NCI-H2227 treated with DMSO at 0.1 percent for 48 hours (cell line): ENCODE data around the gene YBX1.
"Not testable (repeated sequence)": the region's sequence is repeated elsewhere in the genome, so short reads cannot be mapped to it uniquely, and the experiment has no call there.

Source experiments
- DNase-seq: peaks from one replicate; lab custom pipeline; 2025; lab: John Stamatoyannopoulos, UW

The YBX1 gene

DNA sequence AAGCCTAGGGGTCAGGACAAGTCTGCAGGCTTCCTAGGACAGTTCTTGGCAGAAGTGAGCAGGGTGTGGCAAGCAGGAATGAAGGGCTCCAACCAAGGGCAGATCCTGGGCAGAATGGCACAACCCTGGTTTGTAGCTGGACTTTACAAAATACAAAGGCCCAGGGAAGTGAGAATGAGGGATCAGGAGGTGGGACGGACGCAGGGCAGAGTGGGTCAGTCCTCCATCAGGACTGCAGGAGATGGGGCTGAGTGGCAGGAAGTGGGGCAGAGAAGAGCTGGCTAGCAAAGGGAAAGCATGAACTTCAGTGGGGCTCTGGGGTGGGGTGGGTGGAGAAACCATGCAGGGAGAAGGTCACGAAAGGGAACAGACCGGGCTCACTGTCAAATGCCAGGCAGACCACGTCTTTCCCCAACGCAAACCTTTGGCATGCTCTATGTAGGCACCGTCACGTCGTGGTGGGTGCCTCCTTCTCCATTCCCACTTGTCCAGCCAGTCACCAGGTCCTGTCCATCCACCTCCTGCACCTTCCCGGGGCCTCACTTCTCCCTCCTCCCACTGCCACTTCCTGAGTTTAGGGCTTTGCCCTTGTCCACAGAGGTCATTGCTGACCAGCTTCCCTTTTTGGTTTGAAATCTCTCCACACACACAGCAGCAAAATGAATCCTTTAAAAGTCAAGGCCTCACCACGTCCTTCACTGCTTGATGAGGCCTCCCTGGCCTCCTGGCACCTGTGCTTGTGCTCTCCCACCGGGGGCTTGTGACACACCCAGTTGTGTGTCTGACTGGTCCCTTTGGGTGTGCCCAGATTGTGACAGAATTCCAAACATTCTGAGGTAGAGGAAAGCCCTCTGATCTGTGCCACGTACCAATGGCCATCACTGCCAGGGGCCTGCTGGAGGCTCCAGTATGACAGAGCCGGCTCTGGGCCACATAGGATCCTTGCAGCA, 66.5 kb downstream of the YBX1 start:
- DNase-seq = no peak

DNA sequence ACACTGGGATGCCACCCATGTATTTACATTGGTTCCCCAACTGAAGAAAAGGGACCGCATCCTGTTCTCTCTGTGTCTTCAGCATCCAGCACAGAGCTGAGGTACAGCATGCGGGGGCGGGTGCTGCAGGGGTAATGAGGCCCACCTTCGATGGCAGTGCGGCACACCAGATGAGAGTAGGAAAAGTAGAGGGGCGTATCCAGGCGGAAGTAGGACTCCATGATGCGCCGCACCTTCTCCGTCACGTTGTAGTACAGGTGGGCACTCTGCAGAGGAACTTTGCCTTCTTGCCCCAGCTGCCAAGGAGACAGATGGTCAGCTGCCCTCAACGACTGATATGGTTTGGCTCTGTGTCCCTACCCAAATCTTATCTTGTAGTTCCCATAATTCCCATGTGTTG, 67.8 kb downstream of the YBX1 start:
- no peak for DNase-seq

DNA sequence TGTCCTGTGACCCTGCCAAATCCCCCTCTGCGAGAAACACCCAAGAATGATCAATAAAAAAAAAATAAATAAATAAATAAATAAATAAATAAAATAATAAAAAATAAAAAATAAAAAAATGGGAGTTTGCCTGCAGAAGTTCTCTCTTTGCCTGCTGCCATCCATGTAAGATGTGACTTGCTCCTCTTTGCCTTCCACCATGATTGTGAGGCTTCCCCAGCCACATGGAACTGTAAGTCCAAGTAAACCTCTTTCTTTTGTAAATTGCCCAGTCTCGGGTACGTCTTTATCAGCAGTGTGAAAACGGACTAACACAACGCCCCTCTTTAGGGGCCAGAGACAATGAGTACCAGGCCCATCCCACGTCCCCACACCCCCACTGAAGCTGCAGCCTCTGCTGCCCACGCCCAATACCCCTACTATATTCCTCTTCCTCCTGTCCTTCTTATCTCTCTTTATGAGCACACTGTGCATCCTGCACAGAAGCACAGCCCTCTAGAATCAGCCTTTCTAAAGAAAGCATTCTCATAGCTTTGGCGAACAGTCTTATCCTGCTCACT, 69.4 kb downstream of the YBX1 start:
- DNase-seq = not testable (repeated sequence)

DNA sequence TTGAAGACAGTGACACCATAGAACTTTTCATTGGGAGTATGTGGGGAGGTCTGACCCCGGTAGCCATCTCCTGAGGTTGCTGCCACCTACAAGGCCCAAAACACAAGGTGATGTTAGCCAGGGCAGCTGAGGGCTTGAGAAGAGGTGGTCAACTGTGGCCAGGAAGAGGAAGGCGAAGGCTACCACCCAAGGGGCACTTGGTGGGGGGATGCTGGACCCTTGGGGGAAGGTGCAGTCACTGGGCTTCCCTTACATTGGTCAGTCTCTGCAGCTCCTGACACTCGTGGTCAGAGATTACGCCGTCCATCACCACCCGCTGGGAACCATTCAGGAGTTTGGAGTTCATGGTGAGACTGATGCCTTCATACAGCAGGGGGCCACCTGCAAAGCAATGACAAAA, 70.1 kb downstream of the YBX1 start:
- DNase-seq = no peak

DNA sequence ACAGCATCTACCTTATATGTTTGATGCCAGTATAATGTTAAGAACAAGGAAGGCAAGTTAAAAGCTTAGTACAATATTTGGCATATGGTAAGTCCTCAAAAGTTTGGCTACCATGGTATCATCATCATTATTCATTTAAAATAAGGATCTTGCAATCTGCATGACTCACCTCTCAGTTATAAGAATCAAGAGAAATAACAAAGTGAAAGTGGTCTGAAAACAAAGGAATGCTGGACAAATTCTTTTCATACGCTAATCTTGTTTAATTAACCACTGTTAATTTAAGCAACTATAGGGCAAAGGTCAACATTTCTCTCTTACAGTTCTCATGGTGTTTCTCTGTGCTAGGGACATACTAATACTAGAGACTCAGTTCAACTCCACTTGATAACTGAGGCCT, 70.9 kb downstream of the YBX1 start:
- DNase-seq = no peak
